GM03348 (cell line): ENCODE measurements around the gene MCC.

Source experiments
- DNase-seq: peaks from one replicate; pipeline ENCODE4 v3.0.0; 2012; ENCODE audit warnings: low spot score

Gene MCC

DNA sequence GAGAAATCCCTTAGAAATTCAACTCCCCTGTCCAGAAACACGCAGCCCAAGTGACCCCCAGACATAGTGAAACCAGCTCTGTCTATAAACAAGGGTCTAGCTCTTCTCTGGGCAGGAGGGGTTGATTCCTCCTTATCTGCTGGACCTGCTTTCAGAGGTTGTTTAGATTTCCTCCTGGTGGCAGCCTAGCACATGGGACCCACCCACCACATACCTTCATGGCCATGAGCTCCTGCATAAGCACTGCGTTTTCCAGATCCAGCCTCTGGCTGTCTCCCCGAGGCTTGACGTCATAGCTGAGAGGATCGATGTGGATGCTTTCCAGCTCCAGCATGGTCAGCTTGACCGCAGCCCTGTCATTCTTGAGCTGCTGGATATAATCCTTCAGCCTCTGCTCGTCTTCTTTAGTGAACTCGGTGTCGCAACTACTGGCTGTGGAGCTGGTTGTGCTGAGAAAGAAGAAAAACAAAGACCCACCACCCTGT lies 434.7 kb downstream of the MCC start:
- no peak for DNase-seq

DNA sequence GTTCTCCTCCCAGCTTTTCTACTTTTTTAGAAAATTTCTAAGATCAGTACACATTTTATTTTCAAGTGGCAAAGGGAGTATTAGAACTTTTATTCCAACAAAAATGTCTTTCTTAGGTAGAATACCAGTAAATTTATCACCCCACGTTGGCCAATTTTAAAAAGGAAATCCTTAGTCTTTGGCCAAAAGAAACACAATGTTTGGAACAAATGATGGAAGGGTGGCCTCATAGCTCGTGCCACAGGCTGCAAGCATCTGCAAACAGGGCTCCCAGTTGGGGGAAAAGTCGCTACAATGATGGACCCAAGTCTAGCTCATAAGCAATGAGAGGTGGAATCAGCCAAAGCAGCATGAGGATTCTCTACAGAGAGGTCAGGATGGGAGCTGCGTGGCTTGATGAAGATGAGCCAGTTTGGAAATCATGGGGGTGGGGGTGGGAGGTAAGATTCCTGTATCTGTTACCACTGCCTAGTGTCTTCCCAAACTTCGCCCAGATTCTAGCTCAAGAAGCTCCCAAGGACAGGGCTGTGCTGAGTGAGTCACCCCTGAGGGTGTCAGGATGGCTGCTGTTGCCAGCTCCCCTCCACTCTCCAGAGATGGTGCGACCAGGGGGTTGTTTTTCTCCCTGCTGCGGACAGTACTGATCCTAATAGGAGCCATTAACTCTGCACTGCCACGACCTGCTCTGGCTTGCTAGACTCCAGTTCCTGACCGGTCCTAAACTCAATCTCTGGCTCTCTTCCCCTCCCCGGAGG lies 436.0 kb downstream of the MCC start:
- peak; percentile 41 for DNase-seq

DNA sequence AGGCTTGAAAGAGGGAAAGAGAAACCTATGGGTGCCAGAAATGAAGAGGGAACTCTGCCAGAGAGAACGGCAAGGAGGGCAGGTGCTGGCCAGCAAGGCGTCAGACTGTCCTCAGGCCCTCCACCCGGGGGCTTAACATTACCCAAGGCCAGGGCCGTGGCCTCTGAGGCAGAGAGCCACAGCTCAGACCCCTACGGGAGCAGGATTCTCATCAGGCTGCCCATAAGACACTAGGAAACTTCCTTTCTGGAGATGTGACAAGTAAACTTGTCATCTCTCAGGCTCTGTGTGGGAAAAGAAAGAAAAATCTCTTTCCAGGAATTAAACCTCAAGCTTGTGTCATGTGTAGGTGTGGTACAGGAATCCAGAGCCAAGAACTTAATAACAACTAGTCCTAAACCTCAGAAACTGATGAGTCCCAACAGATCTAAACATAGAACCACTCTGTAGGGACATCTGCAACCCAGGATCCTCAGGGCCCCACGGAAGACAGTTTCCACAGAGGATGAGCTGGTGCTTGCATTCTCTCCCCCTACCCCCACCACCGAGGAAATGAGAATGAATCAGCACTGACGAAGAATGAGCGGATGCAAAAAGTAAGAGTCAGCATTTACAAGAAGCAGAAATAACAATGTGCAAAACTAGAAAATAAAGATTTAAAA lies 437.4 kb downstream of the MCC start:
- peak; percentile 86 for DNase-seq

DNA sequence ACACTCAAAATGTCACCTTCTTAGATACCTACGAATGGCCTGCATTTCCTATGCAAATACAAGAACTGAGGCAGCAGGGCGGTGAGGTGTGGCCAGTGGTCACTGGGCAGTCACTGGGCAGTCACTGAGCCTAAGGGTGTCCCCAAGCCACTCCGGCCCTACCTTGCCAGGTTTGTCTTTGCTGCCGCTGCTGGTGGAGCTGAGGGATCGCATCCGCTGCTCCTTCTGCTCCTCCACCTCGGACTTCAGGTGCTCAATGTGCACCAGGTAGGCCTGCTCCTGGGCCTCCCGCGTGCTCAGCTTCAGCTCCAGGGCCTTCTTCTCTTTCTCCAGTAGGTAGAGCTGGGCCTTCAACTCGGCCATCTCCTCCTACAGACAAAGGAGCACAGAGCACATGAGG lies 439.3 kb downstream of the MCC start:
- no peak for DNase-seq

DNA sequence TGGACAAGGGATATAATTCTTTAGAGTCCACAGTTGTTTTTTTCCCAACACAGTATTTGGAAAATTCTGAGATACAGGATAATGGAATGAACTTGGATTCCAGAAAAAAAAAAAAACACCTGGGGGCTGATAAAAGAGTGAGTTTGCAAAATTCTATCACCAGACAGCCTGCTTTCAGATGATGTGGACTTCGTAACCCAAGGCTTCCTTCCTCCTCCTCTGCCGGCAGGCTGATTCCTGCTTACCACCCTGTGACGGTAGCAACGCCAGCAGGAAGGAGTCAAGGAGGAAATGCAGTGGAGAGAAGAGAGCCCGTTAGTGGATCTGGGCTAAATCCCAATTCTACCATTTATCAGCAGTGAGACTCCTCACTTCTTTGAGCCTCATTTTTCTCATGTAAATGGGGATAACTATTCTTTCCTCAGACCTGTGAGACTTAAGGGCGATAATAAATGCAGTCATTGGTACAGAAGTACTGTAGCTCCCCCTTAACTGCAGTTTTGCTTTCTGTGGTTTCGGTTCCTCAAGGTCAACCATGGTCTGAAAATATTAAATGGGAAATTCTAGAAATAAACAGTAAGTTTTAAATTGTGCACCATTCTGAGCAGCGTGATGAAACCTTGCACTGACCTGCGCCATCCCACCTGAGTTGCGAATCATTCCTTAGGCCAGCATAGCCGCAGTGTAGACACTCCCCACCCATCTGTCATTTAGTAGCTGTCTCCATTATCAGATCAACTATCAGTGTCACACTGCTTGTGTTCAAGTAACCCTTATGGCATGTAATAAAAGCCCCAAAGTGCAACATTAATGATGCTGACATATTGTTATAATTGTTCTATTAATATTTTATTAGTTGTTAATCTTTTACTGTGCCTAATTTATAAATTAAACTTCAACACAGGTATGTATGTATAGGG lies 440.3 kb downstream of the MCC start:
- DNase-seq: no peak

DNA sequence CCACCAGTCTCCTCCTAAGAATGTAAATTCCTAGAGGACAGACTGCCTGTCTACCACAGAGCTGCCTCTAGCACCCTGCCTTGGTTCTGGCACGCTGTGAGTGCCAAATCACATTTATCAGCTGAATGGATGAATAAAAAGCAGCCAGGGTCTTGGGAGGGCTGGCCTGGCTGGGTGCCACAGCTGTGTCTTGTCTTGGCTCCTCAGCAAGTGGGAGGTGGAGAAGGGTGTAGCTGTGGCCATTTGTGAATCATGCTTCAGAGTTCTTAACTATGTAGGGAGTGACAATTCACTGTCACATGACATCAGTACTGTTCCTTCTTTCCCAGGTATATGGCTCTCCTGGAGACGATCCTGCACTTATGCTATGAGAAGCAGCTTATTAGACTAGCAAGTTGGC lies 441.0 kb downstream of the MCC start:
- DNase-seq: peak; percentile 39

DNA sequence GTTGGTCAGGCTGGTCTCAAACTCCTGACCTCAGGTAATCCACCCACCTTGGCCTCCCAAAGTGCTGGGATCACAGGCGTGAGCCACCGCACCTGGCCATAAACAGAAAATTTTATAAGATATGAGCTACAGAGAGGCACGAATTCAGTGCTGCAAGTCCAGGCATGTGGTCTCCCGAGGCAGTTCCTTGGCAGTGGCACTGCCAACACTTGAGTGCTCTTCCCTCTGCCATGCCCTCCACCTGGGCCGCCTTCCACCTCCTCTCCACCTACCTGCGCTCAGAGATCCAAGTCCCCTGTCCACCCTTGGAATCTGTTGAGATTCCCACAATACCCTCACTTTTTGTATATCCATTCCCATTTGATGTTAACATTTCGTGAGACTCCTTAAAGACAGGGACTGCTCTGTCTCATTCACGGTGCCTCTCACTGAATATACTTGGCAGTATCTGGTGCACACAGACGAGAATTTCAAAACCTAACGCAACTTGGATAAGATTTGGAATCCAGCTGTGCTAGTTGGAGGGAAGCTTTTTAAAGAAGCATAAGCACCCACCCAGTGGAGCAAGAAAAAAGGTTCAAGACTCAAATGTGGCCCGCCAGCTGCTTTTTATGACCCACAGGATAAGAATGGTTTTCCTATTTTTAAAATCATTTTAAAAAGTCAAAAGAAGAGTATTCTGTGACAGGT lies 443.3 kb downstream of the MCC start:
- no peak for DNase-seq

DNA sequence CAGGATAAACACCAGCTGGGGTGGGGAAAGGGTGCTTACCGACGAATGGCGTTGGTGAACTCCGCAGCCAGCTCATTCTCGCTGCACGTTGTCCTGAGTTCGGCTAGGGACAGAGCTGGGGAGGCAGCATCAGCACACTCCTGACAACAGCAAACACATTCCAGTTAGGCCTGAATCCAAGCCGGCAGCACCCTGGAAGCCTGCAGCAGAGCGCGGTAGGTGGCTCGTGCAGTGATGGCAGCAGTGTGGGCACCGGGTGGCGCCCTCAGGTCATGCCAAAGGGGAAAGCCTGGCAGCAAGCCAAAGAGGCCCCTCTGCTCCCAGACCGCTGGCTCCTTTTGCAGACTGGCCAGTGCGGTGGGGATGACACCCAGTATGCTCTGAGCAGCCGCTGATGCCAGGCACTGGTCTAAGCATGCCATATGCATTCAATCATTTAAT lies 444.7 kb downstream of the MCC start:
- peak; percentile 25 for DNase-seq

DNA sequence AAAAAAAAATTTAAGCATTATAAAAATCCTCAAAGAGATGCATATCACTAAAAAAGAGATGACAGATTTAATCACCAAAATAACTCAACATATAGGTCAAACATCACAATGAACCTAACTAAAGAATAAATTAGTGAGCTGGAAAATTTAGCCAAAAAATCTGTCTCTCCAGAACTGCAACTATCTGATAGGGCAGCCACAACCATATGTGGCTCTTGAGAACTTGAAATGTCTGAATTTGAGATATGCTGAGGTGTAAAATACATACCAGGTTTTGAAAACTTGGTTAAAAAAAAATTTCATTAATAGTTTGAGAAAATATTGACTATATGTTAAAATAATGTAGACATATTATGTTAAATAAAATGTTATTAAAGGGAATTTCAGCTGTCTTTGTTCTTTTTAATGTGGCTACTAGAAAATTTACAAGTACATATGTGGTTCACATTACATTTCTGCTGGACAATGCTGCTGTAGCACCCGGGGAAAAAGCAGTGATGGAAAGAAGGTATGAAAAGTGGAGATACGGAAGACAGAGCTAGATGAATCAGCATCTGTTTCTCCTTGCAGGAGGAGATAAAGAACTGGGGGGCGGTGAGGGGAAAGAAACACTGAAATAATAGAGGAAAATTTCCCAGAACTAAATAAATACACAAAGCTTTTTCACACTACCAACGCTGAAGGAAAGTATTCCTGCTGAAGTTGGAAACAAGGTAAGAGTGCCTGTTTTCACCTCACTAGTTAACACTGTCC lies 445.6 kb downstream of the MCC start:
- no peak for DNase-seq

DNA sequence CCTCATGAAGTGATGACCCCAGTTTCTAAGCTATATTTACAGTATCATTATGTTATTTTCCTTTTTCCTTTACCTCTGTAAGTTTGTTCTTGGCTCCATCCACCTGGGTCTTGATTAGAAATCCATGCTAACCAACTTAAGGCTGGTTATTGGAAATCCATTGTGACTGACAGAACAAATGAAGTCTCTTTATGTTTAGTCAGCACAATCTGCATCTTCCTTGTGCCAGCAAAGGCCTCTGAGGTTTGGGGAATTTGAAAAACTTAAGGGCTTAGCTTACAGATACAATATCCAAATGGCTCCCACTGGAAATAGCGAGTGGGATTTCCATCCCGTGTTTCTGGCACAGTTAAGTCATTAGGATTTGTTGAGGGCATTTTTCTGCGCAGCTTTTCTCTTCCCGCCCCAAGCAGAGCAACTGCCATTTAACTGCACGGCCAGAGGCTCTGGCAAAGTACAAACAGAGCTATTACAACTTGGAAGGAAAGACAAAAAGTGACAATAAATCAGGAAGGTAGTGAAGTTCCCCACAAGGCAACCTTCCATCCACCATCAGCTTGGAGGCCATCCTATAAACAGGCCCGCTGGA lies 447.5 kb downstream of the MCC start:
- no peak for DNase-seq

DNA sequence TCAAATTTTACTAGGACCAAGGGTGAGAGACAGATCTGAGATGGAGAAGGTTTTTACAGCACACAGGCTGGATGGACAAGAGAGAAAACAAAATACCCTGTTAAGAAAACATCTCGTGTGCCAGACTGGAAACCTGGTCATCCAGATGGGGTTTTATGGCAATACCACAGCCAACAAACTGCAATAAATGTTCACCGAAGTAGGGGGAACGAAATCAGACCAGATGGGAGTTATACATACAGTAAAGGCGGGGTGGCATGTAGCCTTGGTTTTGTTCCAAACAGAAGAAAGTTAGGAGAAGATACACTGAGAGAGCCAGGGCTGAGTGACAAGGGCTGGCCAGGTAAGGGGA lies 448.3 kb downstream of the MCC start:
- DNase-seq: no peak

DNA sequence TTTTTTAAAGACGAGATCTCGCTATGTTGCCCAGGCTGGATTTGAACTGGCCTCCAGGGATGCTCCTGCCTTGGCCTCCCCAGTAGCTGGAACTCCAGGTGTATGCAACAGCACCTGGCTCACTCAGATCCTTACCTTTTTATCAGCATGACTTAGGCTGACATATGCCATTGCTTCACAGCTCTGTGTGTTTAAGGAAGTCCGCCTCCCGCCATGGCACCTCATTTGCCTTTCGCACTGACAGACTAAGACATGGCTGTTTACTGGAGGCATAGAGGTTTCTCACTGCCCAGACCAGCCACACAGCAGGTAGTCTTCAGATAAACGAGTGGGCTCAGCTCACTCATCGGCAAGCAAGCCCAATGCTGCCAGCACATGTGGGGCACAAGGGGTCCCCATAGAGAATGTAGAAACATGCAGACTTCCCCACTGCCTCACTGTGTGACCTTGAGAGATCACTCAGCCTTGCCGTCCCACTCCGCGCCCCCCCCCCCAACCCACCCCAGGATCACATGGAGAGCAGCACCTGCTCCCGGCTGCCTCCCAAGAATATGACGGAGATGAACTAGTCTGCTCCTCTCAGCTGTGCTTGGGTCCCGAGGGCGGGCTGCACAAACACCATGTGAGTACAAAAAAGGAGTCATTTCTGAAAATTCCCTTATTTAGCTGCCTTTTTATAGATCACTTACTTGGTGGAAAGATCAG lies 448.9 kb downstream of the MCC start:
- no peak for DNase-seq

DNA sequence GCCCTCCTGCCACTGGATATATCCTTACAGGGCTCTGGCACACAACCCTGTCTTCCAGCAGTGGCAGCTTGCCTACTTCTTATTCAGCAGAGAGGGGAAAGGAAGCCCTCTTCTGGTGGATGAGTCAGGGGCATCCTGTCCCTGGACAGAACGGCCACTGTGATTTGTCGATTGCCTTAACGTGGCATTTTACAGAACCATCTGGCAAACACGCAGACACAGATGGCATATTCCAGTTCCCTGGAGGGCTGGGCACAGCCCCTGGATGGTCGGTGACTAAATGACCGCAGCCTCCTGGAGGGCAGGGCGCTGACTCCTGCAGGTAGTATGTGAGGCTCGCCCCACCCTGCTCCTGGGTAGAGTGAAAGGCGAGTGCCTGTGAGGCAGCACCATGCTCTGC lies 449.5 kb downstream of the MCC start:
- DNase-seq: peak; percentile 55

DNA sequence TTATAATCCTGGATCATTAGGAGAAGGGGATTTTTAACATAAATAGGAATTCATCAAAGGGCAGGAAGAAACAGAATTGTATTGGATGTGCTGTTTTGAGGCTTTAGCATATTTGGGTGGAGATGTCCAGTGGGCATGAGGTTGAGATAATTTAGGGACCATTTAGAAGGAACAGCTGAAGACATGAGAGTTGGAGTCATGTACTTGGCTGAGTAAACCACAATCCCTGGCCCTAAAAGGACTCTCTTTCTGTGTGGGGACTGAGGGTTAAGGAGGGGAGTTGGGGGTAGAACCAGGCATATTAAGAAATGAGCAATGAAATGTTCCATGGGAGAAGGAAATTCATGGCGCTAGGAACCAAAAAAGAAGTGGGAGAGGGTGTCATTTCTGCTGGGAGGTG lies 450.1 kb downstream of the MCC start:
- no peak for DNase-seq

DNA sequence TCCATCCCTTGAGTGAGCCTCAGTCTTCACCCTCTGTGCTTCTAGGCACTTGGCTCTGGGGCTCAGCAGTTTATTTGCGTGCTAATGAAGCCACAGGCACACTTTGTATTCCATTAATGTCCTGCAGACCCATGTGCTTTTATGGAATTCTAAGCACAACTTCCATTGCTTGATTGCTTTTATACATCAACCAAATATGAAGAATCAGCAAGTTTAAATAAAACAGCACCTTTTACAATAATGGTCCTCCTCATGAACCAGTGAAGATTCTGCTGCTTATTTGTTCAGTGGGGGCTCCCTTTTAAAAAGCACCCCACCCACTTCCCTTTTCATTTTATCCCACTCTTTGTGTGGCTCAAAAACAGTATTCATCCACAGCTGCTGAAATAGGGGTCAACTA lies 451.4 kb downstream of the MCC start:
- no peak for DNase-seq

DNA sequence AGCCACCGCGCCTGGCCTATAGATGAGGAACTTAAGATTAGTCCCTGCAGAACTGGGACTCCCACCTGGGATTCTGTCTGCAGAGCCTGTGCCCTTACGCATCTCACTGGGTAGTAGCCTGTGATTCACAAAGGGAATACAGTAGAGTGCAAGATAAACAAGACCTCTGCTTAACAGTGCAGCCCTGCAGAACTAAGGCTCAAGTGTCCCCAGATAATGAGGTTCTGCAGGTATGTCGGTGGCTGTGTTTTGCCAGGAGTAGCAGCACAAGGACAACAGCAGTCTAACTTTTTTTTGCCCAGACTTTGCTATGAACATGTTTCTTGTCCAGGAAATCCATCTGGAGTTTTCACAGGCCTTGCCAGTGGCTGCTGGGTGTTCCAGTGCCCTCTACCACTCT lies 451.9 kb downstream of the MCC start:
- DNase-seq: no peak

DNA sequence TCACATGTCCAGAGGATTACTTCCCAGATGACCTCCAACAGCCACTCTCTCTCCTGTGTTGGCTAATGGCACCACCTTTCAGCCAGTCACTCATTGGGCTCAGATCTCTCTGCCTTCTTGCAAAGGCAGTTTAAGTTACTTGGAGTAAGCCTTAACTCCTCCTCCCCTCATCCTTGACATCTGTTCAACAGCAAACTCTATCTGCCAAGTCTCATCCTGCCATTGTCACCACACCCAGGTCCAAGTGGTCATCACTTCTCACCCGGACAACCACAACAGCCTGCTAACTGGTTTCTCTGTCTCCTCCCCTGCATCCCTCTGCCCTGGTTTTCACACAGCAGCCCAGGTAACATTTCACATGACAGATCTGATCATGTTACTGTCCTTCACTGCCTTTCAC lies 453.2 kb downstream of the MCC start:
- no peak for DNase-seq

DNA sequence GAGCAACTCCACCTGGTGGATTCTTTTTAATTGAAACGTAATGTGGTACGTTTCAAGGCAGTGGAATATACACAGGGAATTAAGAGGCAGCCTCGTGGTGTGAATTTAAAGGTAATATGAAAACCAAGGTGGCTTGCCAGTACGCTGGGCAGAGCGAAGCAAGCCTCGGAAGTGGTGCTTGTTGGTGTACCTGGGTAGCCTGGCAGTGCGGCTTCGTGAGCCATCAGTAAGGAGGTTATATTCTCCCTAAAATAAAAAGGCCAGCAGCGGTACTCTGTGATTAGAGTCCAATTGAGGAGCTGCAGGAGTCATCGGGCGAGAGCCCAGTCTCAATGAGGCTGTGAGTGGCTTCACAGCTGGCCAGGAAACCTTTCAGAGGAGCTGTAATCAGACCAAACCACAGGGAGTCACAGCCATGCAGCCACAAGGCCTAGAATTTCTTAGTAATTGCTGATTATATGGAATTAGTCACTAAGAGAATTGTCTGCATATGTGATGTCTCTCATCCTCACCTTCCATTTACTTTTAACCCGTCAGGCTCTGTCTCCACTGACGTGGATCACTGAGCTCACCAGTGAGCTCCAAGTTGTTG lies 454.0 kb downstream of the MCC start:
- peak; percentile 91 for DNase-seq

DNA sequence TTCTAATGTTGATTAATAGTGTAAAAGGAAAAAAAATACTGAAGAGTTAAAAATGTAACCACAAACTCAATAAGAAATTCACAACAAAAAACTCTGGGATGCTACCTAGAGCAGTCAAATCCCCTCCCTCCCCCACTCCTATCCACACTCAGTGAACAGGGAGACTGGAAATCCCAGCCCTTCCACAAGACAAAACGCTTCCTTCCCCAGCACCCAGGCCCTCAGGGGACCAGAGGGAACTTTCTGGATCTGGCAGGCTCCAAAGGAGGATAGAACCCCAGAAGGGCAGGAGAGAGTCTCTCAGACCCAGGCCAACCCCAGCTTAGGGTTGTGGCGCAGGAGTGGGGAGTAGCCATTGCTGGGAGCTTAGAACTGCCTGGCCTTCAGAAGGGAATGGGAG lies 456.7 kb downstream of the MCC start:
- no peak for DNase-seq

DNA sequence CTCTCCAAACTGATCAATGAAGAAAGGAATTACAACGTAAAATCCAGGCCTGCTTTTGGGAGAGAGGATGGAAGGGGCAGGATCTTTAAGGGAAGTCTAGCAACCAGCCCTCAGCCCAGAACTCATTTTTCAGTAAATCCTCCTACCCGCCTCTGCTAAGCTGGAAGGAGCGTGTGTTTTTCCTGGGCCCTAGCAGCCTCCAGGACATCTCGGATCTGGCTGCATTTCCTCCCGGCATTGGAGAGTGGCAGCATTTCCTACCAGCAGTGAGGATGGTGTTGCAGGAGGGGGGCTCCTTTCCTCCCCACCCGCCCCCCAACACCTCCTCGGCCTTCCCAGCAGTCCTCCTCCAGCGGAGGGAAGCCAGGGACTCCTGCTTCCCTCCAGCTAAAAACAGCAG lies 457.1 kb downstream of the MCC start:
- no peak for DNase-seq
